HEK293 (cell line): Measurements from ENCODE around the gene TCTN1.

Experiments used
- MZF1 ChIP-seq: fragments of 450-650 bp; formaldehyde crosslinking; IDR thresholded peaks from 2 replicates; pipeline ENCODE4 v1.5.1; 2017; ENCODE audit warnings: missing biosample characterization, missing genetic modification characterization, borderline replicate concordance
- TCF7L2 ChIP-seq: IDR thresholded peaks from 2 replicates; pipeline ENCODE4 v1.6.1; 2011; ENCODE audit warnings: low read depth, mild to moderate bottlenecking, inconsistent platforms, low read length, moderate library complexity, borderline replicate concordance
- ZBTB8A ChIP-seq: fragments of 450-650 bp; formaldehyde crosslinking; IDR thresholded peaks from 2 replicates; pipeline ENCODE4 v1.5.1; 2016; ENCODE audit warnings: missing biosample characterization, missing genetic modification characterization
- ZNF19 ChIP-seq: fragments of 450-650 bp; formaldehyde crosslinking; IDR thresholded peaks from 2 replicates; pipeline ENCODE4; 2016; ENCODE audit warnings: missing biosample characterization, missing genetic modification characterization, low read depth
- ZNF23 ChIP-seq: fragments of 450-650 bp; formaldehyde crosslinking; IDR thresholded peaks from 2 replicates; pipeline ENCODE4 v1.5.1; 2016; ENCODE audit warnings: missing biosample characterization, missing genetic modification characterization, borderline replicate concordance
- ZNF350 ChIP-seq: fragments of 450-650 bp; formaldehyde crosslinking; IDR thresholded peaks from 2 replicates; pipeline ENCODE4 v1.5.0; 2017; ENCODE audit warnings: missing biosample characterization, mild to moderate bottlenecking, missing genetic modification characterization
- ZNF549 ChIP-seq: fragments of 450-650 bp; IDR thresholded peaks from 2 replicates; pipeline ENCODE4 v1.5.1; 2018; ENCODE audit warnings: missing biosample characterization, missing genetic modification characterization, mild to moderate bottlenecking, inconsistent platforms, moderate library complexity
- TF ChIP-seq, protein P1 (sequence below): fragments of 450-650 bp; formaldehyde crosslinking; IDR thresholded peaks from 2 replicates; pipeline ENCODE4 v1.5.1; 2016; ENCODE audit warnings: missing biosample characterization, missing genetic modification characterization
- TF ChIP-seq, protein P2 (sequence below): fragments of 450-650 bp; formaldehyde crosslinking; conservative IDR thresholded peaks from 2 replicates; pipeline ENCODE4 v1.5.1; 2016; ENCODE audit warnings: low read depth, missing biosample characterization, missing genetic modification characterization
- TF ChIP-seq, protein P3 (sequence below): fragments of 450-650 bp; formaldehyde crosslinking; IDR thresholded peaks from 2 replicates; pipeline ENCODE4 v1.5.1; 2016; ENCODE audit warnings: missing biosample characterization, missing genetic modification characterization

DNA sequence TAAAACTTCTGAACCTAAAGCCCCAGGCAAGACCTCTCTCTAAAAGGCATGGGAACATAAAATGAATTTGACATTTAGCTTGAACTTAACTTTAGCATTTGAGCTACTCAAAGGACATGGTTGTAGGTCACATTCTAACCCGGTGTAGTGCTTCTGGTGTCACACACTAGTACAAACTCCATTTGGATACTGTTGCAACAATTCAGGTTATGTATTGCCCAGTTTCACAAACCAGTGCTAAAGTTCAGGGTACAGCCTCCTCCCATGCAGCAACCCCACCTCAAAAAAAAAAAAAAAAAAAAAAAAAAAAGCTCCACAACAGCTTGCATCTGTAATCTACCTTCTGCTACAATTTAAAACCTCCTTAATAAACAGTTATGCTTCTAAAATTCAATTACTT, 38.6 kb upstream of the TCTN1 start:
- TF ChIP-seq ZNF549 (tag by site-specific recombination) (no peak), ZNF19 (no peak), ZBTB8A (tag by site-specific recombination) (no peak), ZNF350 (tag by site-specific recombination) (no peak), TCF7L2 (no peak), ZNF23 (no peak), MZF1 (no peak)
- TF ChIP-seq, protein P1, sequence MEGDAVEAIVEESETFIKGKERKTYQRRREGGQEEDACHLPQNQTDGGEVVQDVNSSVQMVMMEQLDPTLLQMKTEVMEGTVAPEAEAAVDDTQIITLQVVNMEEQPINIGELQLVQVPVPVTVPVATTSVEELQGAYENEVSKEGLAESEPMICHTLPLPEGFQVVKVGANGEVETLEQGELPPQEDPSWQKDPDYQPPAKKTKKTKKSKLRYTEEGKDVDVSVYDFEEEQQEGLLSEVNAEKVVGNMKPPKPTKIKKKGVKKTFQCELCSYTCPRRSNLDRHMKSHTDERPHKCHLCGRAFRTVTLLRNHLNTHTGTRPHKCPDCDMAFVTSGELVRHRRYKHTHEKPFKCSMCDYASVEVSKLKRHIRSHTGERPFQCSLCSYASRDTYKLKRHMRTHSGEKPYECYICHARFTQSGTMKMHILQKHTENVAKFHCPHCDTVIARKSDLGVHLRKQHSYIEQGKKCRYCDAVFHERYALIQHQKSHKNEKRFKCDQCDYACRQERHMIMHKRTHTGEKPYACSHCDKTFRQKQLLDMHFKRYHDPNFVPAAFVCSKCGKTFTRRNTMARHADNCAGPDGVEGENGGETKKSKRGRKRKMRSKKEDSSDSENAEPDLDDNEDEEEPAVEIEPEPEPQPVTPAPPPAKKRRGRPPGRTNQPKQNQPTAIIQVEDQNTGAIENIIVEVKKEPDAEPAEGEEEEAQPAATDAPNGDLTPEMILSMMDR (tag by site-specific recombination), result no peak
- TF ChIP-seq, protein P2, sequence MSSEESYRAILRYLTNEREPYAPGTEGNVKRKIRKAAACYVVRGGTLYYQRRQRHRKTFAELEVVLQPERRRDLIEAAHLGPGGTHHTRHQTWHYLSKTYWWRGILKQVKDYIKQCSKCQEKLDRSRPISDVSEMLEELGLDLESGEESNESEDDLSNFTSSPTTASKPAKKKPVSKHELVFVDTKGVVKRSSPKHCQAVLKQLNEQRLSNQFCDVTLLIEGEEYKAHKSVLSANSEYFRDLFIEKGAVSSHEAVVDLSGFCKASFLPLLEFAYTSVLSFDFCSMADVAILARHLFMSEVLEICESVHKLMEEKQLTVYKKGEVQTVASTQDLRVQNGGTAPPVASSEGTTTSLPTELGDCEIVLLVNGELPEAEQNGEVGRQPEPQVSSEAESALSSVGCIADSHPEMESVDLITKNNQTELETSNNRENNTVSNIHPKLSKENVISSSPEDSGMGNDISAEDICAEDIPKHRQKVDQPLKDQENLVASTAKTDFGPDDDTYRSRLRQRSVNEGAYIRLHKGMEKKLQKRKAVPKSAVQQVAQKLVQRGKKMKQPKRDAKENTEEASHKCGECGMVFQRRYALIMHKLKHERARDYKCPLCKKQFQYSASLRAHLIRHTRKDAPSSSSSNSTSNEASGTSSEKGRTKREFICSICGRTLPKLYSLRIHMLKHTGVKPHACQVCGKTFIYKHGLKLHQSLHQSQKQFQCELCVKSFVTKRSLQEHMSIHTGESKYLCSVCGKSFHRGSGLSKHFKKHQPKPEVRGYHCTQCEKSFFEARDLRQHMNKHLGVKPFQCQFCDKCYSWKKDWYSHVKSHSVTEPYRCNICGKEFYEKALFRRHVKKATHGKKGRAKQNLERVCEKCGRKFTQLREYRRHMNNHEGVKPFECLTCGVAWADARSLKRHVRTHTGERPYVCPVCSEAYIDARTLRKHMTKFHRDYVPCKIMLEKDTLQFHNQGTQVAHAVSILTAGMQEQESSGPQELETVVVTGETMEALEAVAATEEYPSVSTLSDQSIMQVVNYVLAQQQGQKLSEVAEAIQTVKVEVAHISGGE (tag by site-specific recombination), result no peak
- TF ChIP-seq, protein P3, sequence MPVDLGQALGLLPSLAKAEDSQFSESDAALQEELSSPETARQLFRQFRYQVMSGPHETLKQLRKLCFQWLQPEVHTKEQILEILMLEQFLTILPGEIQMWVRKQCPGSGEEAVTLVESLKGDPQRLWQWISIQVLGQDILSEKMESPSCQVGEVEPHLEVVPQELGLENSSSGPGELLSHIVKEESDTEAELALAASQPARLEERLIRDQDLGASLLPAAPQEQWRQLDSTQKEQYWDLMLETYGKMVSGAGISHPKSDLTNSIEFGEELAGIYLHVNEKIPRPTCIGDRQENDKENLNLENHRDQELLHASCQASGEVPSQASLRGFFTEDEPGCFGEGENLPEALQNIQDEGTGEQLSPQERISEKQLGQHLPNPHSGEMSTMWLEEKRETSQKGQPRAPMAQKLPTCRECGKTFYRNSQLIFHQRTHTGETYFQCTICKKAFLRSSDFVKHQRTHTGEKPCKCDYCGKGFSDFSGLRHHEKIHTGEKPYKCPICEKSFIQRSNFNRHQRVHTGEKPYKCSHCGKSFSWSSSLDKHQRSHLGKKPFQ (tag by site-specific recombination), result no peak
